Measurements from ENCODE around the gene TACC2.

The TACC2 gene

GRCh38 chr10:122236690-122237306, 247.8 kb downstream of the TACC2 start:
- DNase-seq, result peak; percentile 17

- DNase-seq, result no peak
These were observed 248.5 kb downstream of the TACC2 start for GRCh38 chr10:122237331-122237990.

- no peak for DNase-seq
These were observed 250.8 kb downstream of the TACC2 start for GRCh38 chr10:122239578-122240257.

GRCh38 chr10:122240401-122240800, 251.4 kb downstream of the TACC2 start:
- no peak for DNase-seq

GRCh38 chr10:122241836-122242235, 252.9 kb downstream of the TACC2 start:
- DNase-seq, result no peak

- no peak for DNase-seq
These were observed 254.6 kb downstream of the TACC2 start for GRCh38 chr10:122243550-122243949.

GRCh38 chr10:122244001-122244975, 255.3 kb downstream of the TACC2 start:
- DNase-seq, result no peak

GRCh38 chr10:122245136-122245535, 256.2 kb downstream of the TACC2 start:
- no peak for DNase-seq

- DNase-seq, result no peak
These were observed 256.9 kb downstream of the TACC2 start for GRCh38 chr10:122245897-122246296.

GRCh38 chr10:122246830-122247520, 258.0 kb downstream of the TACC2 start:
- no peak for DNase-seq

- DNase-seq, result no peak
These were observed 259.7 kb downstream of the TACC2 start for GRCh38 chr10:122248356-122249302.

- DNase-seq, result no peak
These were observed 260.4 kb downstream of the TACC2 start for GRCh38 chr10:122249303-122249850.

GRCh38 chr10:122249991-122250750, 261.2 kb downstream of the TACC2 start:
- no peak for DNase-seq

GRCh38 chr10:122251459-122252255, 262.7 kb downstream of the TACC2 start:
- DNase-seq, result no peak

- no peak for DNase-seq
These were observed 263.8 kb downstream of the TACC2 start for GRCh38 chr10:122252805-122253204.

GRCh38 chr10:122253605-122254004, 264.6 kb downstream of the TACC2 start:
- no peak for DNase-seq

- no peak for DNase-seq
These were observed 265.9 kb downstream of the TACC2 start for GRCh38 chr10:122254831-122255230.

GRCh38 chr10:122255509-122256301, 266.7 kb downstream of the TACC2 start:
- DNase-seq, result no peak

Data from NCI-H1105 (cell line).